NCI-H1694 (cell line): Measurements from ENCODE around the gene ARHGAP42.

Experiments
- DNase-seq: peaks from one replicate; lab custom pipeline; 2025; lab: John Stamatoyannopoulos, UW

ARHGAP42 gene

DNA sequence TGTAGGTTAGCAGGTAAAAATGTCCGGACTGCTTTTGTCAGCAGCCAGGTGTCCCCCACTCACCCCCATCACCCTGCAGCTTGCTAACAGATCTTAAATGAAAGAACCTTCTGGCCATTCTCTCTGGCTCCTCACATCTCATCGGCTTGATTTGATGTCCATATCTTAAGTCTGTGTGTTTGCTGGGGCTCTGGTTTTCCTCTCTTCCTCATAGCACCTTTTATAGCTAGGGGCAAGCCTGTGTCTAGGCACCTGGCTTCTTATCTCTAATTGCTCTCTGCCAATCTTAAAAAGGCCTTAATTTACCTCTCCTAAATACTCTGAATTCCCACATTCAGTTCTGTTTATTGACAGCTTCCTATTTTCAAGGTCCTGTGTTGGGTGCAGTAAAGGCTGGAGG is 72.0 kb downstream of the ARHGAP42 start:
- no peak for DNase-seq

DNA sequence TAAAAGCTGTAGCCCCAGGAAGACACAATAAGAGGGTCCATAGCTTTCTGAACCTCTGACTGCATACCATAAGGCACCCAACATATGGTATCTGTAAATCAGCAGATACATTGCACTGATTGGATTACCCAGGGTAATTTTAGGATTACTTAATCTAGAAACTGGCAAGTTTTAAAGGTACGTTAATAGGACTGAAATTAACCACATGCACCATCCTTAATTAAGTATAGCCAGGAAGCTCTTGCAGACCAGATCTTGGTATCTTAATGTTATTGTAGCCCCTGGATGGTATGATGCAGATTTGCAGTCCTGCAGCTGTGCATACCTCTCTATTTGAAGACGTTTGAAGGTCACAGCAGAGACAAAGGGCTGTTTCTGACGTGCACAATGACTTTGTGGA is 72.8 kb downstream of the ARHGAP42 start:
- no peak for DNase-seq

DNA sequence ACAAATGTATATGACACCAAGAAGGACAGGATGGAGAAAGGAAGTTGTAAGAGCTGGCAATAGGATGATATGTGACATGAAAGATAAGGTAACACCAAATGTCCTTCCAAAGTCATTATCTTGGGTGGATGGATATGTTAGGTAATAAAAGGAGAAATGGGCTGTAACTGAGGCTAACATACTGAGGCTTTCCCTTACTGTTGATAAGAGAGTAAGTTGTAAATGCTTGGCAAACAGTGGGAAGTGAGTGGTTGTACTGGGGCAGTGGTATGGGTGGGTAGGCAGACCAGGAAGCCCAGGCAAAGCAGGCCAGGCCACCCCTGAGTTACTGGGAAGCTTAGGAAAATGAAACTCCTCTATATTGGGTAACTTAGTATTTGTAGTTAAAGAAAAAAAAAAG is 73.7 kb downstream of the ARHGAP42 start:
- no peak for DNase-seq

DNA sequence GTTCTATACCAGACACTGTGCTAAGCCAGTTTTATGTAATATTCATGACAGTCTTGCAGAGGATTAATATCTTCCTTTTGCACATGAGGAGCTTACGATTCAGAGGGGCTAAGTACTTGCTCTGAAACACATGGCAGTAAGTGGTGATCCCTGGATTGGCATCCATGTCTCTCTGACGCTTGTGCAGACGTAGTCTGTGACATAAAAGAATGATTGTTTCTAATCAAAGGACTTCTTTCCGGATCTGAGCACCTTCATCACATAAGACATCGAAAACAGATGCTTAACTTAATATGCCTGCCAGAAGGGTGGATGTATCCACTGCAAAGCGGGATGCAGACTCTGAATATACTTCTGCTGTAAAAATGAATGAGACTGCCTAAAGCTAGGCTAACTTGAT is 74.8 kb downstream of the ARHGAP42 start:
- DNase-seq = no peak

DNA sequence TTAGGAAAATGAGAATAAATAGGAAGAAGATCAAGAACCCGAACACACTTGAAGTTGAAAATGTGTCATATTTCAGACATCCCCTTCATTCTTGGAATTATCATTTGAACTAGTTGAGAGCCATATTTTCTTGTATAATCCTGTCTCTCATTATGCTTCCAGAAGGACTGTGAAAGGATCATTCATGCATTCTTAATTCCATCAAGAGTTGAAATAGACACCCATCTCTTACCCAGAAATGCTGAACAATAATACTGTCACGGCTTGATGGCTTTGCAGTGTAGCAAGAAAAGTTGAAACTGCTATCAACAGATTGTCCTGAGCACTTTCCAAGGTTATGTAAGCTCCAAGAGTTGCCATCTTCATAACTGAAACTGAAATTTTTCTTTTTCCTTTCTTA is 79.7 kb downstream of the ARHGAP42 start:
- DNase-seq = no peak

GRCh38 chr11:100769165-100769564 is 82.1 kb downstream of the ARHGAP42 start:
- no peak for DNase-seq

GRCh38 chr11:100769617-100770016 is 82.5 kb downstream of the ARHGAP42 start:
- peak; percentile 8 for DNase-seq

- DNase-seq = no peak
Measured at GRCh38 chr11:100774132-100774531, 87.0 kb downstream of the ARHGAP42 start.

- DNase-seq = no peak
Measured at GRCh38 chr11:100774859-100775258, 87.8 kb downstream of the ARHGAP42 start.

- no peak for DNase-seq
Measured at GRCh38 chr11:100776212-100776896, 89.3 kb downstream of the ARHGAP42 start.

DNA sequence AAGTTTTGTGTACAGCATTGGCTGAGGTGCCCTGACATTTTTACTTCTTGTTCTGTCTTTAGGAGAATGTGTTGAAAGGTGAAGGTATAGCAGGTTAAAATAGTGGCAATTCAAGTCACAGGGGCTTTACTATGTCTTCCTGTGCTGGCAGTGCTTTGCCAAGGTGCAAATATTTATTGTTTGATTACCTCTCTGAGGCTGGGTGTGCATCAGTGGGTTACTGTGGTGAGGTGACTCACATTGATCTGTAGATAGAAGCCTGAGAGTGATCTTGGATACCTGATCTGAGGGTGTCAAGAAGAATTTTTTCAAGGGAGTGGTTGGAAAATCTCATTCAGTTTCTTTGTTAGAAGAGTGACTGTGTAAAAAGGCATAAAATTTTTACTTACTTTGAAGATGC is 90.0 kb downstream of the ARHGAP42 start:
- no peak for DNase-seq

- no peak for DNase-seq
Measured at GRCh38 chr11:100777736-100778135, 90.6 kb downstream of the ARHGAP42 start.

DNA sequence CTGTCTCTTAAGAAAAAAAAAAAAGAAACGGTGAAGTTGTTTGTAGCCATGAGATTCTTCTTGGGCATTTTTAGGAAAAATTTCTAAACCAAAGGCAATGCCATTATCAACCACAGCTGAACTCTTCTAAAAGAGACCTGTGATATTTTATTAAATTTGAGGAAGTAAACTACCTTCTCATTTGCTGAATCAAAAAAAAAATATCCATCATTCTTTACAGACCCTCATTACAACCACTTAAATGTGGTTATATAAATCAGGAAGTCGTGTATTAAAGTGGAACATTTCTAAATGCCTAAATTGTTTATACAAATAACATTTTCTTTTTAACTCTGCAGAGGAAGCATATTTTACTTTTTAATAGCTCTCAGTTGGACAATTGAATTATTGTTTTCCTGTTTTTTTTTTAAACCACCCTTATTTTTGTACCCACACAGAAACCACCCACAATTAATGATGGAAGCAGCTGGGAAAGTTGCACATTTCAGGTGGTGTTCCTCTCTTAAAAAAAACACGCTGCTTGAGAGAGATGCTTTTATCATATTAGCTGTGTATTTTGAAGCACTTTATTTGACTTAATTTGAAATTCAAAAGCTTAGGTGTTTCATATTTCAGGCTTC is 91.2 kb downstream of the ARHGAP42 start:
- no peak for DNase-seq

- no peak for DNase-seq
Measured at GRCh38 chr11:100780470-100780869, 93.4 kb downstream of the ARHGAP42 start.

DNA sequence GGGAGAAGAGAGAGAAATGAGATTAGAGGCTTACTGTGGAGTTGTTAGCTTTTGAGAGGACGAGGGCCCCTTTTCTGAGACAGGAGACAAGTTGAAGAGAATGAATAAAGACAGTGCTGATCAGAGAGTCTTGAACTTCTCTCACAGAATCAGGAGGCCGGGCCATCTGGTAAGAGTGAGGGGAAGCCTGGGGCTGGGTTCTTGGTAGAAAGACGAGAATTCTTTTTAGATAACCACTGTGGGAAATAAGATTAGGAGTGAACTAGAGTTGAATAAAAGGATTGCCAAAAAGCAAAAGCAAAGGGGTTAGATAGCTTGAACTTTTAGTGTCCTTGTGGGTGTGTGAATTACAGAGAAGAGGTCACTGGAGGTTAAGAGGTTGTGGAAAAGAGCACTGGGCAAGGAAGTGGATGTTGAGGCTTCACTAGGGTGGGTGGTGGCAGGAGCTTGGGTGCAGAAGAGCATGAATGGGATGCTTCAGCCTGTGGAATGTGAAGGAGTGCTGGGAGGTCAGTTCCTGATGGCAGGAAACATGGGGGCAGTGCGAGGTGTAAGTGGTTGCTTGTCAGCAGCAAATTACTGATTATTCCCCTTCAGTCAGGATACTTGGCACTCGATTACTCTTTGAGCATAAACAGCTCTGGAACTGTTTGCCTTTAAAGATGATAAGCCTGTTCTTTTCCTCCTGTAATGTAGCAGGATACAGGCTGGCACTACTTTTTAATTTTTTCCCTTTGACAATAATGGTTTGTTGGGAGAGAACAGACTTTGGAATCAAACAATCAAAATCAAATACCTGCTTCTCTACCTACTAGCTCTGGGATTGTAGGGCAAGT is 98.3 kb downstream of the ARHGAP42 start:
- DNase-seq = no peak

- DNase-seq = no peak
Measured at GRCh38 chr11:100788561-100789295, 101.6 kb downstream of the ARHGAP42 start.

DNA sequence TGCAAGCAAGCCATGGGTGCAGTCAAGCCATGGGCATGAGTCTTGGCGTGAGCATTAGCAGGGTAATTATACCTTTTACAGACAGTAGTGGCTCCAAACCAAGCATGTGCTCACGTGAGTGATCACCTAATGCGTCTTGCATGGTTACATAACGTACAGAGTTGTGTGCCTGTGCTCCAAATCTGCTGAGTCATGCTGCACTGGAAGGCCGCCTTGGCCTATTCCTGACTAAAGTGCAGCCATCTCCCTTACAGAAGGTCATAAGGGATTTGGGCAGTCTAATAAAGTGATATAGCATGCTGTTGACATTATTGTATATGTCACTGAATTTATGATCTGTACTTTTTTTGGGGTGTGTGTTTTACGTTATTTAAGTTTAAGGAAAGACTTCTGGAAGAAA is 102.4 kb downstream of the ARHGAP42 start:
- no peak for DNase-seq

DNA sequence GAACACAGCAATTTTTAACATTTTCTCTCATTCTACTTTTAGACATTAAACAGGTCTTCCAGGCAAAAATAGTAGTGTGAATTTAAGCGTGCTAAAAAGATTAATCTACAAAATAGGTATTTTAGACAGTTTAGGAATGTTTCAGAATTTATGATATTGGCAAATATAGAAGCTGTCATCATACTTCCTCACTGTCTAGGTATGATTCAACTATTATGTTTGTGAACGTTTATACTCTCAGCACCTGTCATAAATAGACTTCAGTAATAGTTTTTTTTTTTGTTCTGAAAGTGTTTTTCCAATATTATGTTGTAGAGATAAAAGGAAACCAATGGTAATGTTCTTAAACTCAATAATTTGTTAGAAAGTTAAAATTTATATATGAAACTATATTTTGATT is 103.0 kb downstream of the ARHGAP42 start:
- DNase-seq = no peak

GRCh38 chr11:100791103-100791502 is 104.0 kb downstream of the ARHGAP42 start:
- no peak for DNase-seq

- no peak for DNase-seq
Measured at GRCh38 chr11:100791860-100792259, 104.8 kb downstream of the ARHGAP42 start.

GRCh38 chr11:100793525-100793924 is 106.4 kb downstream of the ARHGAP42 start:
- no peak for DNase-seq

DNA sequence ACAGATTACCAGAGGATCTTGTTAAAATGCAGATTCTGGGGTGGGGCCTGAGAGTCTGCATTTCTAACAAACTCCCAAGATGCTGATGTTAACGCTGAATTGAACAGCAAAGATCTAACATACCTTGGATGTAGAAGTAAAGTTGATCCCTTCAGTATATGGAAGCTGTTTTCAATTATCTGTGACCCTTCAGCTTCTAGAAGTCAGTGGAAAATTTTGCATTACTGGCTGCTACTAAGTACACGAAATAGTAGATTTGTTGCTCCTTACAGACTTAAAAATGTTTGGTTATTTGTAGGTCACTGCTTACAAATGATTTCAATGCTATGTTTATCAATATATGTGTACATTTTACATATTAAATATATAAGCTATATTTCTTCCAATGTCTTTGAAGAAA is 107.4 kb downstream of the ARHGAP42 start:
- no peak for DNase-seq
